Transverse colon (tissue), 4 donors: ENCODE measurements around the gene PFKFB4. TPM values are rescaled to one million over a fixed set of nuclear protein-coding genes. Genes with fewer than 3 reads are reported as not detected.

Experiments used
- DNase-seq: peaks from one replicate; pipeline ENCODE4 v3.0.0-alpha.2; 2019
- H3K27ac ChIP-seq, 4 donors: fragments of 200-600 bp; sonication (generic); 2 replicates each; pipeline ENCODE4 v1.5.1; 2016 to 2018; ENCODE audit warnings: inconsistent platforms in 4 of 4
- H3K27me3 ChIP-seq: fragments of 200-600 bp; sonication (generic); 2 replicates; pipeline ENCODE4 v1.5.1; 2017; ENCODE audit warnings: inconsistent platforms
- H3K36me3 ChIP-seq, 4 donors: fragments of 200-600 bp; sonication (generic); 2 replicates each; pipeline ENCODE4 v1.5.1; 2017 to 2019; ENCODE audit warnings: inconsistent platforms in 4 of 4
- H3K4me1 ChIP-seq, 4 donors: fragments of 200-600 bp; sonication (generic); 2 replicates each; pipeline ENCODE4 v1.5.1; 2017 to 2020; ENCODE audit warnings: inconsistent platforms in 4 of 4
- H3K4me3 ChIP-seq, 4 donors: fragments of 200-600 bp; sonication (generic); 1 replicate in 1 of 4; 2 replicates in 3 of 4; pipeline versions ENCODE4 v1.5.1 to v1.6.1; 2017 to 2019; ENCODE audit warnings: inconsistent platforms in 4 of 4
- H3K9me3 ChIP-seq, 2 donors: fragments of 200-600 bp; sonication (generic); 2 replicates each; pipeline ENCODE4 v1.5.1; 2017 to 2019; ENCODE audit warnings: inconsistent platforms in 2 of 2
- CTCF ChIP-seq, 5 experiments: fragments of 200-600 bp in 3 of 5; fragments of 450-650 bp in 2 of 5; sonication (generic) in 3 of 5; IDR thresholded peaks; 1 replicate in 2 of 5; 2 replicates in 3 of 5; pipeline ENCODE4 v1.5.1; 2016 to 2017; ENCODE audit warnings: antibody characterized with exemption in 5 of 5, inconsistent platforms in 3 of 5, mild to moderate bottlenecking in 2 of 5, moderate library complexity in 1 of 5
- EP300 ChIP-seq: sonication (generic); formaldehyde crosslinking; IDR thresholded peaks from one replicate; pipeline ENCODE4 v1.6.1; 2017; ENCODE audit warnings: antibody characterized with exemption, low read depth
- POLR2A ChIP-seq: fragments of 450-650 bp; IDR thresholded peaks from one replicate; pipeline ENCODE4 v1.6.1; 2016; ENCODE audit warnings: antibody characterized with exemption, mild to moderate bottlenecking, moderate library complexity
- POLR2AphosphoS5 ChIP-seq, 3 donors: sonication (generic); formaldehyde crosslinking; IDR thresholded peaks; one replicate each; pipeline ENCODE4 v1.6.1; 2016; ENCODE audit warnings: antibody characterized with exemption in 3 of 3
- WGBS, 2 donors: methylation state at CpG; one replicate each; pipeline ENCODE4 v1.1.5; 2018; ENCODE audit warnings: low coverage in 1 of 2; 5-methylcytosine and 5-hydroxymethylcytosine counted together
- in situ Hi-C, 4 donors: fragments of 200-750 bp; cut with MboI; loops; one replicate each; pipeline versions ENCODE4 v1.15.0 to v1.15.1; 2017; ENCODE audit warnings: low sequenced_read_pairs in 3 of 4, low pct_ligation_motif_present in 1 of 4, low pct_unique_long_range_greater_than_20kb in 1 of 4
- intact Hi-C: fragments of 100-400 bp; cut with DNase I; formaldehyde crosslinking; loops from one replicate; pipeline ENCODE4 v1.15.1; 2023; ENCODE audit warnings: low total_unique reads
- total RNA-seq, 4 donors: library from RNA; depleted of rRNA; stranded (reverse); fragments of >200 nt; gene quantifications; one replicate each; pipeline ENCODE4 v1.1.0, GENCODE V29; 2016

Gene PFKFB4
- total RNA-seq, 4 donors from 2014 or later = 0.37 to 7.9 (median 6.7) TPM

- intact Hi-C loops = no loop called here
- 80 to 82% methylated on average over 2 to 19 of the region's 19 CpGs for WGBS, 2 donors
- DNase-seq = no peak
- Histone ChIP-seq H3K27me3 (no peaks in the 10 kb centered on the region), H3K9me3 (no peaks in the 10 kb centered on the region), H3K27ac (peak overlapping the region; percentile 17 to 41 (median 30)), H3K4me1 (no peaks in the 10 kb centered on the region), H3K36me3 (no peaks in the 10 kb centered on the region), H3K4me3 (peak overlapping the region in 1 of 4 donors; percentile 8)
- TF ChIP-seq POLR2A (no peak), CTCF (IDR thresholded peaks at IDR 0.05) (no peak), POLR2AphosphoS5 (IDR thresholded peaks at IDR 0.05) (no peak), EP300 (no peak)
- in situ Hi-C loops = no loop called here
Measured at GRCh38 chr3:48478626-48479555, 77.7 kb downstream of the PFKFB4 start.

- H3K36me3 ChIP-seq = no peaks in the 10 kb centered on the region
- 88% methylated on average over 9 of the region's 9 CpGs; no CpG with 5 or more reads in 1 of the 2 donors for WGBS, 2 donors
- DNase-seq = no peak
- H3K27me3 ChIP-seq = no peaks in the 10 kb centered on the region
- no peak for TF ChIP-seq EP300
- in situ Hi-C loops (no loop called here), intact Hi-C loops (no loop called here)
- no peaks in the 10 kb centered on the region for H3K9me3 ChIP-seq
- peak overlapping the region in 3 of 4 donors; percentile 30 to 41 (median 31) for H3K27ac ChIP-seq
- peaks cover 5 to 8% (median 7%) of the 10 kb centered on the region in 4 donors for H3K4me1 ChIP-seq
- no peak overlapping the region for H3K4me3 ChIP-seq
Measured at GRCh38 chr3:48477959-48478520, 78.6 kb downstream of the PFKFB4 start.

- in situ Hi-C loops = no loop called here
- intact Hi-C loops = no loop called here
- no peaks in the 10 kb centered on the region for H3K27me3 ChIP-seq
- H3K9me3 ChIP-seq = no peaks in the 10 kb centered on the region
- H3K4me3 ChIP-seq = no peak overlapping the region
- WGBS, 2 donors = 87% methylated on average over 9 of the region's 9 CpGs; no CpG with 5 or more reads in 1 of the 2 donors
- H3K27ac ChIP-seq = no peak overlapping the region
- H3K4me1 ChIP-seq = peaks cover 13 to 18% (median 17%) of the 10 kb centered on the region in 4 donors
- H3K36me3 ChIP-seq = no peaks in the 10 kb centered on the region
- no peak for TF ChIP-seq CTCF (IDR thresholded peaks at IDR 0.05)
- no peak for TF ChIP-seq EP300
- TF ChIP-seq POLR2AphosphoS5 (IDR thresholded peaks at IDR 0.05) = no peak
- TF ChIP-seq POLR2A = no peak
- no peak for DNase-seq
Measured at GRCh38 chr3:48476426-48477053, 80.1 kb downstream of the PFKFB4 start.

- Histone ChIP-seq H3K36me3 (no peaks in the 10 kb centered on the region), H3K27ac (no peak overlapping the region), H3K4me1 (peaks cover 24 to 31% (median 28%) of the 10 kb centered on the region in 4 donors), H3K9me3 (no peaks in the 10 kb centered on the region), H3K4me3 (no peak overlapping the region), H3K27me3 (no peaks in the 10 kb centered on the region)
- in situ Hi-C loops = no loop called here
- intact Hi-C loops = no loop called here
- DNase-seq = no peak
- WGBS, 2 donors = 91 to 92% methylated on average over 7 to 11 of the region's 11 CpGs
- no peak for TF ChIP-seq CTCF (IDR thresholded peaks at IDR 0.05)
- TF ChIP-seq POLR2A = no peak
- no peak for TF ChIP-seq POLR2AphosphoS5 (IDR thresholded peaks at IDR 0.05)
- no peak for TF ChIP-seq EP300
Measured at GRCh38 chr3:48475188-48475587, 81.4 kb downstream of the PFKFB4 start.
